ENCODE measurements around the gene SH3PXD2A. TPM values are rescaled to one million over a fixed set of nuclear protein-coding genes. Genes with fewer than 3 reads are reported as not detected.

SH3PXD2A gene
- total RNA-seq, 1 experiment from 2014 or later: 54.9 TPM

GRCh38 chr10:103555712-103556111 is 299.7 kb downstream of the SH3PXD2A start:
- no peaks in the 10 kb centered on the region for H3K4me1 ChIP-seq (ENCODE audit: insufficient read depth, low read length, poor library complexity, severe bottlenecking)
- no peak for TF ChIP-seq EZH2 (IDR thresholded peaks at IDR 0.05; ENCODE audit: borderline replicate concordance, low read depth, low read length, poor library complexity, severe bottlenecking)
- no peaks in the 10 kb centered on the region for H3K9me3 ChIP-seq (ENCODE audit: low read depth, low read length, poor library complexity, severe bottlenecking)
- no peak overlapping the region for H3K27ac ChIP-seq (ENCODE audit: low read depth, low read length, poor library complexity, severe bottlenecking)
- H3K36me3 ChIP-seq (ENCODE audit: insufficient read depth, low read length, poor library complexity, severe bottlenecking): no peaks in the 10 kb centered on the region
- no peak for DNase-seq (ENCODE audit: low spot score)
- BruUV-seq (replicated peaks): no TSS peak
- CTCF ChIA-PET: no interaction called here
- intact Hi-C loops (cut with micrococcal nuclease; ENCODE audit: unreplicated experiment): no loop called here
- POLR2A ChIA-PET (ENCODE audit: low non-redundant PET): no interaction called here
- H3K4me3 ChIP-seq (ENCODE audit: low read depth, low read length, poor library complexity, severe bottlenecking): peak overlapping the region; percentile 47
- H3K27me3 ChIP-seq (replicated peaks; ENCODE audit: insufficient read depth, low read depth, low read length, poor library complexity): no peaks in the 10 kb centered on the region

- TF ChIP-seq CTCF (conservative IDR thresholded peaks at IDR 0.05; ENCODE audit: low read depth, low read length) (no peak), EZH2 (IDR thresholded peaks at IDR 0.05; ENCODE audit: borderline replicate concordance, low read depth, low read length, poor library complexity, severe bottlenecking) (no peak)
- ChIA-PET CTCF (no interaction called here), POLR2A (ENCODE audit: low non-redundant PET) (no interaction called here)
- no TSS peak for BruUV-seq (replicated peaks)
- Histone ChIP-seq H3K27ac (ENCODE audit: low read depth, low read length, poor library complexity, severe bottlenecking) (no peak overlapping the region), H3K4me1 (ENCODE audit: insufficient read depth, low read length, poor library complexity, severe bottlenecking) (no peaks in the 10 kb centered on the region), H3K36me3 (ENCODE audit: insufficient read depth, low read length, poor library complexity, severe bottlenecking) (no peaks in the 10 kb centered on the region), H3K9me3 (ENCODE audit: low read depth, low read length, poor library complexity, severe bottlenecking) (no peaks in the 10 kb centered on the region), H3K4me3 (ENCODE audit: low read depth, low read length, poor library complexity, severe bottlenecking) (peak overlapping the region; percentile 47), H3K27me3 (replicated peaks; ENCODE audit: insufficient read depth, low read depth, low read length, poor library complexity) (no peaks in the 10 kb centered on the region)
- DNase-seq (ENCODE audit: low spot score): no peak
- intact Hi-C loops (cut with micrococcal nuclease; ENCODE audit: unreplicated experiment): no loop called here
Observed at GRCh38 chr10:103555325-103555649, 300.1 kb downstream of the SH3PXD2A start.

- H3K36me3 ChIP-seq (ENCODE audit: insufficient read depth, low read length, poor library complexity, severe bottlenecking): no peaks in the 10 kb centered on the region
- H3K4me3 ChIP-seq (ENCODE audit: low read depth, low read length, poor library complexity, severe bottlenecking): peak overlapping the region; percentile 47
- peak; percentile 75 for DNase-seq (ENCODE audit: low spot score)
- no peaks in the 10 kb centered on the region for H3K9me3 ChIP-seq (ENCODE audit: low read depth, low read length, poor library complexity, severe bottlenecking)
- H3K4me1 ChIP-seq (ENCODE audit: insufficient read depth, low read length, poor library complexity, severe bottlenecking): no peaks in the 10 kb centered on the region
- H3K27ac ChIP-seq (ENCODE audit: low read depth, low read length, poor library complexity, severe bottlenecking): no peak overlapping the region
- TF ChIP-seq EZH2 (IDR thresholded peaks at IDR 0.05; ENCODE audit: borderline replicate concordance, low read depth, low read length, poor library complexity, severe bottlenecking) (no peak), CTCF (conservative IDR thresholded peaks at IDR 0.05; ENCODE audit: low read depth, low read length) (no peak)
- BruUV-seq (replicated peaks): no TSS peak
- H3K27me3 ChIP-seq (replicated peaks; ENCODE audit: insufficient read depth, low read depth, low read length, poor library complexity): no peaks in the 10 kb centered on the region
- ChIA-PET CTCF (no interaction called here), POLR2A (ENCODE audit: low non-redundant PET) (interaction anchor here (0.6 kb wide), 2 partner anchors 199 to 667 kb away, joined by 8 to 16 read pairs; no protein-coding TSS in a partner anchor)
- intact Hi-C loops (cut with micrococcal nuclease; ENCODE audit: unreplicated experiment): no loop called here
Observed at GRCh38 chr10:103554488-103555324, 300.7 kb downstream of the SH3PXD2A start.
